Glutamatergic neuron (in vitro differentiated cells): ENCODE measurements around the gene ANP32B. TPM values are rescaled to one million over a fixed set of nuclear protein-coding genes. Genes with fewer than 3 reads are reported as not detected.

Source experiments
- DNase-seq: peaks from one replicate; pipeline ENCODE4 v3.0.0; 2022
- H3K27ac Mint-ChIP-seq: one replicate; pipeline ENCODE4 v1.8.0; 2020; ENCODE audit warnings: mild to moderate bottlenecking, mixed read lengths, inconsistent platforms; ENCODE audit not compliant: unreplicated experiment
- H3K27me3 Mint-ChIP-seq: one replicate; pipeline ENCODE4 v1.8.0; 2020; ENCODE audit warnings: mild to moderate bottlenecking, moderate library complexity, mixed read lengths, inconsistent platforms; ENCODE audit not compliant: unreplicated experiment
- H3K36me3 Mint-ChIP-seq: one replicate; pipeline ENCODE4 v1.8.0; 2020; ENCODE audit warnings: mild to moderate bottlenecking, mixed read lengths, inconsistent platforms; ENCODE audit not compliant: unreplicated experiment
- H3K4me1 Mint-ChIP-seq: one replicate; pipeline ENCODE4 v1.8.0; 2020; ENCODE audit warnings: mild to moderate bottlenecking, low read depth, mixed read lengths, inconsistent platforms; ENCODE audit not compliant: unreplicated experiment
- H3K4me3 Mint-ChIP-seq: one replicate; pipeline ENCODE4 v1.8.0; 2020; ENCODE audit warnings: mild to moderate bottlenecking, mixed read lengths, inconsistent platforms; ENCODE audit not compliant: unreplicated experiment
- H3K9me3 Mint-ChIP-seq: one replicate; pipeline ENCODE4 v1.8.0; 2020; ENCODE audit warnings: mild to moderate bottlenecking, moderate library complexity, mixed read lengths, inconsistent platforms; ENCODE audit not compliant: unreplicated experiment
- total RNA-seq: library from RNA; stranded (reverse); fragmentation: NEBNext Ultra II Directional; extraction: Animal tissue kit (Norgen Biotek cat#: 25700); gene quantifications from one replicate; pipeline ENCODE4 v1.2.1, GENCODE V29; 2021; ENCODE audit not compliant: unreplicated experiment
- TF ChIP-seq, protein P1 (sequence below): fragments of 200-600 bp; sonication (generic); IDR thresholded peaks from one replicate; pipeline ENCODE4 v1.5.0; 2021; ENCODE audit not compliant: partially characterized antibody, unreplicated experiment

ANP32B gene
- total RNA-seq, 1 donor from 2014 or later: 108 TPM

DNA sequence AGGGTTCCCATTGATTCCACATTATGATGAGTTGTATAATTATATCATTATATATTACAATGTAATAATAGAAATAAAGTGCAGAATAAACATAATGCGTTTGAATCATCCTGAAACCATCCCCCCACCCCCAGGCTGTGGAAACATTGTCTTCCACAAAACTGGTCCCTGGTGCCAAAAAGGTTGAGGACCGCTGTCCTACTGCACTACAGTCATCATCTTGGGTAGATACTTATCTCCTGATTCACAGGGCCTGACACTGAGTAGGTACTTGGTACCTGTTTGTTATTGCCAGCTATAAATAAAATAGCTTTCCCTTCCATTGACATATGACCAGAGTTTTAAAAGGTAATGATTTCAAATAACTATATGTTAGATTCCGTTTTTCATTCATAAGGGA is 25.6 kb downstream of the ANP32B start:
- Mint-ChIP-seq H3K27me3 (peaks cover 2% of the 10 kb centered on the region), H3K36me3 (peaks cover 8% of the 10 kb centered on the region), H3K4me3 (no peak overlapping the region), H3K27ac (no peak overlapping the region), H3K9me3 (peaks cover 1% of the 10 kb centered on the region), H3K4me1 (no peaks in the 10 kb centered on the region)
- no peak for DNase-seq
- TF ChIP-seq, protein P1, sequence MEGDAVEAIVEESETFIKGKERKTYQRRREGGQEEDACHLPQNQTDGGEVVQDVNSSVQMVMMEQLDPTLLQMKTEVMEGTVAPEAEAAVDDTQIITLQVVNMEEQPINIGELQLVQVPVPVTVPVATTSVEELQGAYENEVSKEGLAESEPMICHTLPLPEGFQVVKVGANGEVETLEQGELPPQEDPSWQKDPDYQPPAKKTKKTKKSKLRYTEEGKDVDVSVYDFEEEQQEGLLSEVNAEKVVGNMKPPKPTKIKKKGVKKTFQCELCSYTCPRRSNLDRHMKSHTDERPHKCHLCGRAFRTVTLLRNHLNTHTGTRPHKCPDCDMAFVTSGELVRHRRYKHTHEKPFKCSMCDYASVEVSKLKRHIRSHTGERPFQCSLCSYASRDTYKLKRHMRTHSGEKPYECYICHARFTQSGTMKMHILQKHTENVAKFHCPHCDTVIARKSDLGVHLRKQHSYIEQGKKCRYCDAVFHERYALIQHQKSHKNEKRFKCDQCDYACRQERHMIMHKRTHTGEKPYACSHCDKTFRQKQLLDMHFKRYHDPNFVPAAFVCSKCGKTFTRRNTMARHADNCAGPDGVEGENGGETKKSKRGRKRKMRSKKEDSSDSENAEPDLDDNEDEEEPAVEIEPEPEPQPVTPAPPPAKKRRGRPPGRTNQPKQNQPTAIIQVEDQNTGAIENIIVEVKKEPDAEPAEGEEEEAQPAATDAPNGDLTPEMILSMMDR: no peak

DNA sequence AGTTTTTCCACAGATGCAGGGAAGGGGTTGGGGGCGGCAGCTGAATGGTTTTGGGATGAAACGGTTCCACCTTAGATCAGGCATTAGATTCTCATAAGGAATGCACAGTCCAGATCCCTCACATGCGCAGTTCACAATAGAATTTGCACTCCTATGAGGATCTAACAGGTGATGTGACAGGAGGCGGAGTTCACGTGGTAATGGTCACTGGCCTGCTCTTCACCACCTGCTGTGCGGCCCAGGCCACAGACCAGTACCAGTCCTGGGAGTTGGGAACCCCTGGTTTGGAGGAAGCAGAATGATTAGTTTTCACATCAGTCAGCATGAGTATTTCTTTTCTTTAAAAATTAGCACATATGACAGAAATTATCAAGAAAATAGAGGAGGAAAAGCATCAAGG is 26.3 kb downstream of the ANP32B start:
- Mint-ChIP-seq H3K4me1 (no peaks in the 10 kb centered on the region), H3K36me3 (peaks cover 8% of the 10 kb centered on the region), H3K4me3 (no peak overlapping the region), H3K27ac (no peak overlapping the region), H3K27me3 (peaks cover 2% of the 10 kb centered on the region), H3K9me3 (peaks cover 1% of the 10 kb centered on the region)
- TF ChIP-seq, protein P1: no peak
- no peak for DNase-seq

DNA sequence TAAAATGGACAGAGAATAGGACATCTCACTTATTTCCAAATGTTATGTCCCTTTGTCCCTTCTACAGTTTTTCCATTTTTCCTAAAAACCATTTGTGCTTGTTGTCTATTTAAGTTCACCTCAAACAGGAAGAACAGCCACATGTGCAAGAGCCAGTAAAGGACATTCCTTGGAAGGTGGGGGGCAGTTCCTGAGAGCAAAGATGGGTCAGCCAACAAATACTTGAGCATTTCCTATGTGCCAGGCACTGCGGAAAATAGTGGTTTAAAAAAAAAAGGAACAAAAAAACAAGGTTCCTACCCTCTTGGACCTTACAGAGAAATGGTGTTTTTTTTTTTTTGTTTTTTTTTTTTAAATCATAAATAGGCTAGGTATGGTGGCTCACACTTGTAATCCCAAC is 26.8 kb downstream of the ANP32B start:
- H3K36me3 Mint-ChIP-seq: peaks cover 8% of the 10 kb centered on the region
- TF ChIP-seq, protein P1: no peak
- peaks cover 1% of the 10 kb centered on the region for H3K9me3 Mint-ChIP-seq
- H3K4me3 Mint-ChIP-seq: no peak overlapping the region
- H3K27me3 Mint-ChIP-seq: peaks cover 2% of the 10 kb centered on the region
- H3K4me1 Mint-ChIP-seq: no peaks in the 10 kb centered on the region
- H3K27ac Mint-ChIP-seq: no peak overlapping the region
- DNase-seq: no peak

DNA sequence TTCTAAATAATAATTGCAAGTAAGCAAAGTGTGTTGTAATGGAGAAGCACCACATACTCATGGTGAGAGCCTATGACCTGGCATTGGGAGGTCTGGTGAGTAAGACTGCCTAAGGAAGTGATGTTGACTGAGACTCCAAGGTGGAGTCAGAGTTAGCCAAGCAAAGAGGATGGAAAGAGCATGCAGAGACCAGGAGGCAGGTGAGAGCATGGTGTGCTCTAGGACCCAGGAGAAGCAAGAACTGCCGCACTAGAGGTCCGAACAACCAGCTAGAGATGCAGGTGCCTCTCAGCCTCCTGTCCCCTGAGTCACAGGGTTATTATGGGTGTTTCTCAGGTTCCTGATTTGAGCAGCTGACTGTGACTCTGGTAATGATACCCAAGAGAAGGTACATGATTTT is 27.3 kb downstream of the ANP32B start:
- no peak for DNase-seq
- TF ChIP-seq, protein P1: no peak
- H3K27me3 Mint-ChIP-seq: peaks cover 2% of the 10 kb centered on the region
- H3K4me1 Mint-ChIP-seq: no peaks in the 10 kb centered on the region
- no peak overlapping the region for H3K4me3 Mint-ChIP-seq
- peaks cover 1% of the 10 kb centered on the region for H3K9me3 Mint-ChIP-seq
- H3K36me3 Mint-ChIP-seq: peaks cover 8% of the 10 kb centered on the region
- H3K27ac Mint-ChIP-seq: no peak overlapping the region

DNA sequence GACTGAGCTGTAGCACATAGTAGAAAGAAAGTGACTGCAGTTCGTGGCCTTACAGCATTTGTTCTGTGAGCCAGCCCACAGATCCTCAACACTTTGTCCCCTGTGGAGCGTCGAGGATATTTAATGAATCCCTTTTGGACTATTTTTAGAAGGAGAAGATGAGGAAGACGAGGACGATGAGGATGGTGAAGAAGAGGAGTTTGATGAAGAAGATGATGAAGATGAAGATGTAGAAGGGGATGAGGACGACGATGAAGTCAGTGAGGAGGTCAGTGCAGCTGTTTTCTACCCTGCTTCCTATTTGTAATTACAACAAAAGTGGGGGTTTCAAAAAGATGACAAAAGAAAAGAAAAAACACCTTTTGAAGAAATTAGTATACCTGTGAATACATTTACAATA is 28.0 kb downstream of the ANP32B start:
- Mint-ChIP-seq H3K27me3 (peaks cover 2% of the 10 kb centered on the region), H3K27ac (no peak overlapping the region), H3K4me3 (no peak overlapping the region), H3K4me1 (no peaks in the 10 kb centered on the region), H3K9me3 (no peaks in the 10 kb centered on the region), H3K36me3 (peaks cover 4% of the 10 kb centered on the region)
- TF ChIP-seq, protein P1: no peak
- no peak for DNase-seq
